Fibroblast of the aortic adventitia (primary cell): ENCODE data around the gene TXNDC11. TPM values are rescaled to one million over a fixed set of nuclear protein-coding genes. Genes with fewer than 3 reads are reported as not detected.

Experiments
- DNase-seq: peaks from one replicate; pipeline ENCODE4 v3.0.0-alpha.2; 2010; ENCODE audit warnings: low read depth
- H3K4me3 ChIP-seq: 2 replicates; pipeline ENCODE4 v1.5.1; 2011; ENCODE audit warnings: low read depth, mild to moderate bottlenecking, control low read depth, low read length, moderate library complexity
- total RNA-seq: library from RNA; depleted of rRNA; stranded (reverse); fragments of >200 nt; gene quantifications from 2 replicates; pipeline ENCODE4 v1.2.3, GENCODE V29; 2012; ENCODE audit warnings: low replicate concordance
- TF ChIP-seq, protein P1 (sequence below): IDR thresholded peaks from 2 replicates; pipeline ENCODE4 v1.5.1; 2011; ENCODE audit warnings: mild to moderate bottlenecking, low read length, control low read depth, inconsistent platforms; ENCODE audit not compliant: insufficient read depth

TXNDC11 gene
- total RNA-seq, 1 donor, result 24.0 TPM

GRCh38 chr16:11705311-11706025, 37.2 kb downstream of the TXNDC11 start:
- no peak for DNase-seq
- no peak overlapping the region for H3K4me3 ChIP-seq
- TF ChIP-seq, protein P1, sequence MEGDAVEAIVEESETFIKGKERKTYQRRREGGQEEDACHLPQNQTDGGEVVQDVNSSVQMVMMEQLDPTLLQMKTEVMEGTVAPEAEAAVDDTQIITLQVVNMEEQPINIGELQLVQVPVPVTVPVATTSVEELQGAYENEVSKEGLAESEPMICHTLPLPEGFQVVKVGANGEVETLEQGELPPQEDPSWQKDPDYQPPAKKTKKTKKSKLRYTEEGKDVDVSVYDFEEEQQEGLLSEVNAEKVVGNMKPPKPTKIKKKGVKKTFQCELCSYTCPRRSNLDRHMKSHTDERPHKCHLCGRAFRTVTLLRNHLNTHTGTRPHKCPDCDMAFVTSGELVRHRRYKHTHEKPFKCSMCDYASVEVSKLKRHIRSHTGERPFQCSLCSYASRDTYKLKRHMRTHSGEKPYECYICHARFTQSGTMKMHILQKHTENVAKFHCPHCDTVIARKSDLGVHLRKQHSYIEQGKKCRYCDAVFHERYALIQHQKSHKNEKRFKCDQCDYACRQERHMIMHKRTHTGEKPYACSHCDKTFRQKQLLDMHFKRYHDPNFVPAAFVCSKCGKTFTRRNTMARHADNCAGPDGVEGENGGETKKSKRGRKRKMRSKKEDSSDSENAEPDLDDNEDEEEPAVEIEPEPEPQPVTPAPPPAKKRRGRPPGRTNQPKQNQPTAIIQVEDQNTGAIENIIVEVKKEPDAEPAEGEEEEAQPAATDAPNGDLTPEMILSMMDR, result no peak

DNA sequence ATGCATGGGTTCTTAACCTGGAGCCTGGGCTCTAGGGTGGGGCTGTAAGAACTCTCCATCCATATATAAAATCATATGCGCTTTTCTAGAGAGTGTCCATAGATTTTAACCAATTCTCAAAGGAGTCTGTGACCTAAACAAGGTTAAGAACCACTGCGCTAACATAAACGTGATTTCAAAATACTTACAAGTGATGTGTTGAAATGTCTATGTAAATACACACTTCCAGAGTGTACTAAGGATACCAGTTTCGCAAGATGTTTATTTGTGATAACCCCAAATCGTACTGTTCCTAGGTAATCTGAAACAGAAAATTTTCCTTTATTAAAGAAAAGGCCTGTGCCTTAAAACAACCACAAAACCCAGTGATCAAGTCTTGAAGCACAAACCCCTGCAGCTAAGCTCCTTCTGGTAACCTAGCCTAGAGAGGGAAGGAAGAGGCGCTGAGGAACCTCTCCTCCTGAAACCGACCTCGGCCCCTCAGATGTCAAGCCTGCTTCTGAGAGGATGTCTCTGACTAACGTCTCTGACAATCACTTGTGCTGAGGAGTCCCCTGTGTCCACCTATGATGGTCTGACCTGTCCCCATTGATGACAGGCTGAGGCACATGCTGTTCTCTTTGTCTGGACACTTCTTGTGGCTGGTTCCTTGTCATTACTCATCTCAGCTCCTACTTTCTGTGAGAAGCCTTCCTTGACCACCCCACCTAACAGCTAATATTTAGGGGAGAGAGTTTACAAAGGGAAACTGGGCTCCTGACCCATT, 42.2 kb downstream of the TXNDC11 start:
- no peak for DNase-seq
- TF ChIP-seq, protein P1, result no peak
- H3K4me3 ChIP-seq, result no peak overlapping the region

DNA sequence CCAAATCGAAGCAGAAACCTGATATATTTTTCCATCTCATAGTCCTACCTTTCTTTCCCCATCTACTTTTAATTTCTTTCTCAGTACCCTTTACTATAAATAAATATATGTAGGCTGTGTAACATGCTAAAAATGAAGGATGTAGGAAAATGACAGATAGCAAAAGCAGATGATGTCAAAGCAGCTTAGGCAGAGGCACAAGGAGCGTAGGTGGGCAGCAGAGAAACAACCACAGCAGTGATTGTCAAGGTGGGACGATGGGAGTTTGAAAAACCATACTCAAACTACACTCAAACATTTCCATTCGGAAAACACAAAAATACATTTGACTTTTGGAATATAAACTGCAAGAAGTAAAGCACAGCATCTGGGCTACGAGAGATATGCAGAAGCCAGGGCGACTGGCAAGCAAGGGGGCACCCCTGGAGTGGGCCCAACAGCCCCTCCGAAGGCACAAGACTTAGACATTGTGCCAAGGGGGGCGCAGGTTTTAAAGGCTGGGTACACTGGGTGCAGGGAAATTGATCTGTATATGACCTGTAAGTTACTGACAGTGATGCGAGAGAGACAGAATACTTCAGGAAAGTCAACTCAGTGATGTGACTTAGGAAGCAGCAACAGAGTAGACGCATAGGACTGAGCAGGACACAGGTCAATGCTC, 43.3 kb downstream of the TXNDC11 start:
- TF ChIP-seq, protein P1, result no peak
- DNase-seq, result no peak
- H3K4me3 ChIP-seq, result no peak overlapping the region

GRCh38 chr16:11698271-11698689, 44.4 kb downstream of the TXNDC11 start:
- DNase-seq, result no peak
- no peak overlapping the region for H3K4me3 ChIP-seq
- TF ChIP-seq, protein P1, result no peak

DNA sequence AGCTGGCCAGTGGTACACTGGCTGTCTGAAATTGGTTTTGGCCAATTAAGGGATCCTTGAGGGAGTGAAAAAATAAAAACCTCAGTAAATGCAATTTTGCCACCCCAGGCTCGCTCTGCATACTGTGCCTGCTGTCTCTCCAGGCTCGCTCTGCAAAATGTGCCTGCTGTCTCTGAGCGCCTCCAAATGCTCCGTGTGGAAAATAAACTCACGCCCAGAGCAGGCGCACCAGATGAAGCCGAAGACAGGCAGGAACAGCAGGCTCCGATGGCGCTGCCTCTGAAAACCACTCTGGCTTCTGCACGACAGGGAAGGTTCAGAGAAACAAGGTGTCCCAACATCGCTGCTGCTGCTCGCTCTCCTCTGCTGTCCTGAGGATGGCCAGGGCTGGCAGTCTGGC, 45.3 kb downstream of the TXNDC11 start:
- DNase-seq, result no peak
- TF ChIP-seq, protein P1, result no peak
- H3K4me3 ChIP-seq, result no peak overlapping the region

DNA sequence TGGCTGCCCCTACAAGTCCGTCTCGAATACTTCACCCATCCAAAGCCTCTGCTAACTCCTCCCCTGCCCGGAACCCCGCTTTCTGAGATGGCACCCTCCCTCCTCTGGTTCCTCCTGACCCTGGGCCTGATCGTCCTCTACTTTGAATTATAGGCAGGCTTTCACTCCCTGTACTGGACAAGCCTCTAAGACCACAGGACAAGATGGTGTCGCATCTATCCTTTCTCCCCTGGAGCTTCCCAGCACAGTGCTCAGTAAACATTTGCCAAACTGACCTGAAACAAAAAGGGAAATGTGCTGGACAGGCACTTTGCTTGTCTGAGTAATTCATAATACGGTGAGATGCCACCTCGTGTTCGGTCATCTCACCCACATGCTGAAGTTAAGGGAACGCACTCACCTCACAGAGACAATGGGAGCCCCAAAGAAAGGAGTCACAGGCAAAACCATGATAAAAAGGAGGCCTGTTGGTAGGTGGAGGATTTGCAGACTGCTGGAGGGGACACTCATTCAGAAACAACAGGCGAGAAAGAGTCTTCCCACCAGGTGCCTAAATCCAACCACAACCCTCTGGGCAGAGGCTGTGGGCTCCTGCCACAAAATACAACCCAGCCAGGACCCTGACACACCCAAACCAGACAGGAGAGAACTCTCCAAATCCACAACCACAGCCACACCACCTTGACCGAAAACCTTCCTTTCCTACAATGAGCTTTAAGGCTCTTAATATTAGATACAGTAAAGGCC, 46.2 kb downstream of the TXNDC11 start:
- TF ChIP-seq, protein P1, result no peak
- DNase-seq, result no peak
- no peak overlapping the region for H3K4me3 ChIP-seq
